Fibroblast of skin of right quadriceps (primary cell): ENCODE data around the gene HOXD12.

Experiments
- DNase-seq: peaks from one replicate; pipeline ENCODE4 v3.0.0-alpha.2; 2013

HOXD12 gene

GRCh38 chr2:176122683-176123410 lies 23.3 kb downstream of the HOXD12 start, which contains the start of gene HOXD9:
Gene HOXD9 (plus strand): TSS chr2:176122719. CDS start chr2:176122769, 50 bp downstream.
- no peak for DNase-seq

- no peak for DNase-seq
These were observed 24.0 kb downstream of the HOXD12 start for GRCh38 chr2:176123411-176124109.

GRCh38 chr2:176124110-176124946 lies 24.7 kb downstream of the HOXD12 start:
- DNase-seq, result no peak

GRCh38 chr2:176124947-176125771 lies 25.6 kb downstream of the HOXD12 start:
- DNase-seq, result no peak

- DNase-seq, result no peak
These were observed 26.1 kb downstream of the HOXD12 start for GRCh38 chr2:176125772-176126054.

DNA sequence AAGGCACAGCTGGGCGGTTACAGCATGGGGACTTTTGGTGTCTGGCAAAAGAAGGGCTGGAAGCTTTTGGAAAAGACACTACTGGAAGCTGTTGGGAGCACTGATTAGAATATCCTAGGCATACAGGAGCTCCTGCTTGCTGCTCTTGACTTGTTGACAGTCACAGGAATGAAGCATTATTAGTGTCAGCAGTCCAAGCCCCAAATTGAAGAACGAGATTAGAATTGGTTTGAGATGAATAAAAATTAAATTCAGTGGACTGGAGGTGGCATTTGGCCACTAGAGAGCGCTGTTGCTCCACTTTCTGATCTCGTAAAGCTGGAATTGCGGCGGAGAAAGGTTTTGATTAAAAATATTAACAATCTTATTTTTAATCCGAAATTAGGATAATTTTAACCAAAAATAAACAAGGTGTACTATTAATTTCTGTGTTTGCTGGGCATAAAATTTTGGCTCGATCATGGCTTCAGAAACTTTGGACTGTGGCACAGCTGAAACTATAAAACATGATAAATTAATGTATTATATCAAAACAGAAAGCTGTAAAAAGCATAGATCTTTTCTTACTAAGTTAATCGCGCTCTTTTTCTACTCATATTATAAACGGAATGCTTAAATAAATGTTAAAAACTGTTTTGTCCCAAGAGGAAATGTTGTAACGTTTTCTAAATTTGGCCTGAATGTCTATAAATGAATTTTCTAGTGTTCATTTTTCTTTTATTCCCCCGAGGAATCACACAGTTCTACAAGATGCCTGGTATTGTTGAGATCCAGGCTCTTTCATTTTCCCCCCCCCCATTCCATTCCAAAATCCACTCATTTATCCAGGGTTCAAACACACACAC lies 27.6 kb downstream of the HOXD12 start:
- peak; percentile 75 for DNase-seq

- DNase-seq, result no peak
These were observed 28.1 kb downstream of the HOXD12 start for GRCh38 chr2:176127774-176128072.

DNA sequence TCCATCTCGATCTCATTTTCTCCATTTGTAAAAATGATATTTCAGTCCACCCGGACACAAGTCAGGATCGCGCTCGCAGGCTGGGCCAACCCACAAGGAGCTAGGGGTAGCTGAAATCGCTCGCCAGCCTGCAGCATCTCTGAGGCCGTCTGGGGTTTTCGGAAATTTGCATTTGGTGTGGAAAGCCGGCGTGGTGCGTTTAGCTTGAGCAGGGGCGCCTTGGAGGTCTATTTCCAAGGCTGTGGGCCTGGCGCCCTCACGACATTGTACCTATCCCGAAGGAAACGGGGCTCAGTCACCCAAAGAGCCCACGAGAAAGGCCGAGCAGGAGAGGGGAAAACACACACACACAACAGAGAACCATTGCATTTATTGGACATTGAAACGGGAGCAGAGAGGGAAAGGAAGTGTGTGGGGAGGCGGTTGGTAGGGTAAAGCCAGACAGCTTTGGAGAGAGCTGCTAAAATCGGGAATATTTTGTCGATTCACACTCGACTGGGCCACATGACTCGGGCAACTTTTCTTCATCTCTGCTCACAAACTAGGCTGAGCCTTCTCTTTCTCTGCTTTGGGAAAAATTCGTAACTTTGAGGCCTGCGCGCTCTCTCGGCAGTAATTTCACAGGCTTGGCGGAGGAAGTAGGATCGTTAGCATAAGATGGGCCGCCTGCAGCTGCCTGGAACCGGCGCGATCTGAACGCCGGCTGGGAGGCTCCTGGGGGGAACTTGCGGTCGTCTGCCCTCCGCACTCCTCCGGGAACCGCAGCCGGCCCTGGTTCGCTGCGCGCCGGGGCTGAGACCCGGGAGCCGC lies 28.8 kb downstream of the HOXD12 start:
- peak; percentile 63 for DNase-seq

- DNase-seq, result peak; percentile 95
These were observed 29.6 kb downstream of the HOXD12 start, which contains the start of gene HOXD8 for GRCh38 chr2:176128982-176129796. Gene HOXD8 (plus strand): TSS chr2:176129705. CDS start chr2:176130367, 662 bp downstream.

DNA sequence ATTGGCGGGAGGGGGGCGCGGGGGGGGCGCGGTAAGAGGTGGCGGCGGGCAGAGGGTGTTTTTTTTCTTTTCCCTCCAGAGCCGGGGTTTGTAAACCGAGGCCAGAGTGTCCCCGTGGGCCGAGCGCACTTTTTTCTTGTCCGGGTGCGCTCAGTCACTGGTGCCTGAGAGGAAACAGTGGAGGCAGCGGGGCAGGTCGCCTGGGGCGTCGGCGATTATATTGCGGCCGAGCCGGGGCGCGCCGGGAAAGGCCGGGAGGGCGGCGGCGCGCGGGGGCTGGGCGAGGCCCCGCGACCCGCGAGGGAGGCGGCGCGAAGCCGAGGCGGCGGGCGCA lies 30.2 kb downstream of the HOXD12 start:
- no peak for DNase-seq

GRCh38 chr2:176130147-176130956 lies 30.8 kb downstream of the HOXD12 start:
- peak; percentile 98 for DNase-seq

- no peak for DNase-seq
These were observed 31.6 kb downstream of the HOXD12 start for GRCh38 chr2:176130957-176131847.

- no peak for DNase-seq
These were observed 32.2 kb downstream of the HOXD12 start for GRCh38 chr2:176131848-176132158.

DNA sequence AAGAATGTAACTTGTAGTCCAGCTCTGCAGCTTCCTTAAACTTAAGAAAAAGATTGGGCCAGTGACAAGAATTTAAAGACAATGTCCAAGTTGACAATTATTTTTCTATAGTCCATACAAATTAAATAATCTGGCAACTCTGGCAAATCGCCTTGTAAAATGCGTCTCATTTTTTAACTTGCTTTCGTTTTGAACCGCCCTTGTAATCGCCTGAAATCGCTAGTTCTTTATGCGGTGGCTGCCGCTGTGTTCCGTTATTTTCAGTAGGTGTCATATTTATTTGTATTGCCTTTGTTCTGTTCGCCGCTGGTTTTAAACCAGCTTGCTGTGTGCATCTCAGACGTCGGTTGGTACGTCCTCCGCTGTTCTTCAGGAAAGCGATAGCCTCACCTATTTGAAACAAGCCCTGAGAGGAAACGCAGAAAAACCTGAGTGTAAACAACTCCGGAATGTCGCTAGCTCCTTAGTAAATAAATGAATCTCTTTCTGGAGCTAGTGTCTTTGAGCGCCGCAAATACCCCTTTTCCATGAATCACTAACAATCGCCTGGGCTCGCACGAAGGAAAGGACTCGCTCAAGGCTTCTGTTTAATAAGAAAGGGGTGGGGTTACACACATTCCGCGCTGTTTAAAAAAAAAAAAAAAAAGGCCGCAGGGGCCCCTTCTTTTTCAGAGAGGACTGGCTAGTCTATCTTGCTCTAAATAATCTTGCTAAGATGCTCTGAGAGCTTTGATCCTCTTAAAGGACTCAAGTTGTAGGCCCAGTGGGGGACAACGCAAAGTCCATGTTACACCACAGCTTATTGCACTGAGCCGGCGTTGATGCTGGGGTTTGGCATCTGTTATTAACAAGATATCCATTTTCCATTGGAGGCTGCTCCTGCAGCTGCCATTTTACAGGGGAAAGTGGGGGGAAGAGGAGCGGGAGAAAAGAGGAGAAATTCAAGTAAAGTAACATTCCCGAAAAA lies 32.9 kb downstream of the HOXD12 start:
- DNase-seq, result peak; percentile 82

- DNase-seq, result no peak
These were observed 33.8 kb downstream of the HOXD12 start for GRCh38 chr2:176133389-176133788.

- DNase-seq, result no peak
These were observed 34.4 kb downstream of the HOXD12 start for GRCh38 chr2:176134035-176134434.

DNA sequence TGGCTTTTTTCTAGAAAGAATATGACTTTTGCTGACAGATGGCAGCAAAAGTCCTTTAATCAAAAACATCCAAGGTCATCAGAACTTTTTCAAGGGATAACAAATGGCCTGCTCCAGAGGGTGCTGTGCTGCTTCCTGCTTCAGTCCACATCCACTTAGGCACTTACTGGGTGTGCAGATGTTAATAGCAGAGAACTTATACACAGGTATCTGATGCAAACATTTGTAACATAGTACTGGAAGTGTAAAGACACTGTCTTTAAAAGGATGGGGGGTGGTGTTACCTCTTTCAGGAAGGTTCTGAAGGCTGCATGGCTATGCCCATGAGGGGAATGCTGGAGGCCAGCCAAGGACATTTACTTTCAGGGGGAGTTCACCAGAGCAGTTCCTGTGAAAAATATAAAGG lies 35.4 kb downstream of the HOXD12 start:
- DNase-seq, result peak; percentile 75
